ENCODE measurements around the gene BMPR2.

GRCh38 chr2:202530038-202530437 is 153.9 kb downstream of the BMPR2 start:
- TF ChIP-seq EP300 (IDR thresholded peaks at IDR 0.05): no peak
- no peak for TF ChIP-seq CTCF (IDR thresholded peaks at IDR 0.05)

Measured in sigmoid colon (tissue), 4 donors.